OCI-LY1 (cell line): ENCODE data around the gene FAM90A1.
"Not testable (repeated sequence)": the region's sequence is repeated elsewhere in the genome, so short reads cannot be mapped to it uniquely, and the experiment has no call there.

Experiments used
- H2AFZ ChIP-seq: fragments of 200-600 bp; sonication (generic), shearing (Covaris generic); 2 replicates; pipeline ENCODE4 v1.6.0; 2014; ENCODE audit warnings: antibody characterized with exemption, mild to moderate bottlenecking, low read length
- H3F3A ChIP-seq: fragments of 200-600 bp; sonication (generic), shearing (Covaris generic); 2 replicates; pipeline ENCODE4 v1.6.0; 2014; ENCODE audit warnings: mild to moderate bottlenecking, antibody characterized with exemption, low read length, moderate library complexity; ENCODE audit not compliant: insufficient read depth
- H3K27ac ChIP-seq: fragments of 200-600 bp; sonication (generic); 2 replicates; pipeline ENCODE4 v1.5.1; 2014; ENCODE audit warnings: low read length, mixed run types, mild to moderate bottlenecking, low read depth; ENCODE audit not compliant: poor library complexity, severe bottlenecking
- H3K27me3 ChIP-seq: fragments of 200-600 bp; sonication (generic); 2 replicates; pipeline ENCODE4 v1.6.0; 2014; ENCODE audit warnings: antibody characterized with exemption, mild to moderate bottlenecking, low read length, moderate library complexity; ENCODE audit not compliant: insufficient read depth
- H3K36me3 ChIP-seq: fragments of 200-600 bp; sonication (generic); 2 replicates; pipeline ENCODE4 v1.6.1; 2014; ENCODE audit warnings: mild to moderate bottlenecking, antibody characterized with exemption, low read length, moderate library complexity, mixed read lengths; ENCODE audit not compliant: insufficient read depth
- H3K4me1 ChIP-seq: fragments of 200-600 bp; sonication (generic); 2 replicates; pipeline ENCODE4 v1.5.1; 2014; ENCODE audit warnings: mild to moderate bottlenecking, low read length, moderate library complexity; ENCODE audit not compliant: insufficient read depth, severe bottlenecking
- H3K4me2 ChIP-seq: fragments of 200-600 bp; sonication (generic), shearing (Covaris generic); 2 replicates; pipeline ENCODE4 v1.6.1; 2014; ENCODE audit warnings: low read length
- H3K4me3 ChIP-seq: fragments of 200-600 bp; sonication (generic); 2 replicates; pipeline ENCODE4 v1.5.1; 2014; ENCODE audit warnings: low read length, low read depth, mild to moderate bottlenecking, mixed read lengths; ENCODE audit not compliant: poor library complexity, severe bottlenecking
- H3K79me2 ChIP-seq: fragments of 200-600 bp; shearing (Covaris generic); 2 replicates; pipeline ENCODE4 v1.6.1; 2016; ENCODE audit warnings: mixed run types, low read length, mixed read lengths; ENCODE audit not compliant: insufficient read depth
- H3K9ac ChIP-seq: fragments of 200-600 bp; sonication (generic), shearing (Covaris generic); 2 replicates; pipeline ENCODE4 v1.6.1; 2014; ENCODE audit warnings: mild to moderate bottlenecking, low read length, mixed read lengths
- H3K9me2 ChIP-seq: fragments of 200-600 bp; sonication (generic), shearing (Covaris generic); 2 replicates; pipeline ENCODE4 v1.6.1; 2014; ENCODE audit warnings: low read depth, mild to moderate bottlenecking, low read length, mixed read lengths
- H3K9me3 ChIP-seq: fragments of 200-600 bp; shearing (Covaris generic); 2 replicates; pipeline ENCODE4 v1.6.1; 2014; ENCODE audit warnings: low read length, mixed read lengths
- H4K20me1 ChIP-seq: fragments of 200-600 bp; sonication (generic), shearing (Covaris generic); 2 replicates; pipeline ENCODE4 v1.6.0; 2016; ENCODE audit warnings: mild to moderate bottlenecking, low read length; ENCODE audit not compliant: insufficient read depth
- CTCF ChIP-seq: fragments of 200-600 bp; sonication (generic), shearing (Covaris generic); IDR thresholded peaks from 2 replicates; pipeline ENCODE4 v1.5.1; 2017; ENCODE audit warnings: mild to moderate bottlenecking, antibody characterized with exemption, low read length, moderate library complexity, mixed read lengths

Gene FAM90A1

GRCh38 chr12:8218711-8219382 lies 8.6 kb downstream of the FAM90A1 start:
- not testable (repeated sequence) for H3K4me2 ChIP-seq, H3K9me3 ChIP-seq, H3K36me3 ChIP-seq, H4K20me1 ChIP-seq, H3K9ac ChIP-seq, H3K27me3 ChIP-seq, H3F3A ChIP-seq, H3K4me3 ChIP-seq, H3K9me2 ChIP-seq, H3K79me2 ChIP-seq, H3K27ac ChIP-seq, H3K4me1 ChIP-seq, H2AFZ ChIP-seq
- TF ChIP-seq CTCF, result 0 out of 2 replicates have a peak, but pooled peaks have one; percentile 6

GRCh38 chr12:8197685-8198308 lies 29.6 kb downstream of the FAM90A1 start:
- H2AFZ ChIP-seq, H3K4me3 ChIP-seq, H3K9me3 ChIP-seq, H3K4me1 ChIP-seq, H3K9me2 ChIP-seq, H3K79me2 ChIP-seq, H3K4me2 ChIP-seq, H3K9ac ChIP-seq, H3K27ac ChIP-seq, H3K36me3 ChIP-seq, H4K20me1 ChIP-seq, H3F3A ChIP-seq, H3K27me3 ChIP-seq: not testable (repeated sequence)

GRCh38 chr12:8188088-8188487 lies 39.3 kb downstream of the FAM90A1 start:
- not testable (repeated sequence) for H3K4me2 ChIP-seq, H3K4me1 ChIP-seq, H3K9me3 ChIP-seq, H3K9ac ChIP-seq, H3F3A ChIP-seq, H3K36me3 ChIP-seq, H3K27ac ChIP-seq, H3K27me3 ChIP-seq, H3K79me2 ChIP-seq, H3K4me3 ChIP-seq, H2AFZ ChIP-seq, H3K9me2 ChIP-seq, H4K20me1 ChIP-seq

GRCh38 chr12:8184206-8184605 lies 43.2 kb downstream of the FAM90A1 start:
- not testable (repeated sequence) for H2AFZ ChIP-seq, H3K27ac ChIP-seq, H3K9me3 ChIP-seq, H4K20me1 ChIP-seq, H3K4me3 ChIP-seq, H3F3A ChIP-seq, H3K79me2 ChIP-seq, H3K4me2 ChIP-seq, H3K36me3 ChIP-seq, H3K4me1 ChIP-seq, H3K27me3 ChIP-seq, H3K9me2 ChIP-seq, H3K9ac ChIP-seq

- not testable (repeated sequence) for H3K27ac ChIP-seq, H3K4me1 ChIP-seq, H3K9ac ChIP-seq, H3K9me2 ChIP-seq, H3K27me3 ChIP-seq, H3K36me3 ChIP-seq, H3K4me3 ChIP-seq, H4K20me1 ChIP-seq, H2AFZ ChIP-seq, H3K4me2 ChIP-seq, H3F3A ChIP-seq, H3K79me2 ChIP-seq, H3K9me3 ChIP-seq
Measured at GRCh38 chr12:8183346-8183745, 44.1 kb downstream of the FAM90A1 start.

GRCh38 chr12:8182923-8183322 lies 44.5 kb downstream of the FAM90A1 start:
- H3K9ac ChIP-seq, H3K36me3 ChIP-seq, H4K20me1 ChIP-seq, H3K4me2 ChIP-seq, H2AFZ ChIP-seq, H3K27me3 ChIP-seq, H3K27ac ChIP-seq, H3K9me2 ChIP-seq, H3F3A ChIP-seq, H3K4me1 ChIP-seq, H3K79me2 ChIP-seq, H3K4me3 ChIP-seq, H3K9me3 ChIP-seq: not testable (repeated sequence)

GRCh38 chr12:8181271-8181670 lies 46.1 kb downstream of the FAM90A1 start:
- not testable (repeated sequence) for H3K9me3 ChIP-seq, H3K27ac ChIP-seq, H3K27me3 ChIP-seq, H3K4me2 ChIP-seq, H3K79me2 ChIP-seq, H2AFZ ChIP-seq, H3K9ac ChIP-seq, H3K9me2 ChIP-seq, H3F3A ChIP-seq, H3K4me1 ChIP-seq, H3K4me3 ChIP-seq, H4K20me1 ChIP-seq, H3K36me3 ChIP-seq
